Coronary artery (tissue), 2 donors: ENCODE results near the gene TLK1.

ENCODE experiments used
- DNase-seq: peaks from one replicate; pipeline ENCODE4 v3.0.0-alpha.2; 2017; ENCODE audit warnings: low spot score
- H3K27ac ChIP-seq, 2 donors: fragments of 200-600 bp; sonication (generic); one replicate each; pipeline ENCODE4 v1.5.1; 2016 to 2019
- H3K4me3 ChIP-seq: fragments of 200-600 bp; sonication (generic); 2 replicates; pipeline ENCODE4 v1.5.1; 2016; ENCODE audit warnings: mild to moderate bottlenecking, moderate library complexity
- CTCF ChIP-seq: fragments of 200-600 bp; sonication (generic); IDR thresholded peaks from one replicate; pipeline ENCODE4 v1.5.1; 2019; ENCODE audit warnings: antibody characterized with exemption

Gene TLK1

GRCh38 chr2:170953941-170954340 lies 206.8 kb downstream of the TLK1 start:
- no peak for TF ChIP-seq CTCF
- H3K4me3 ChIP-seq = no peak overlapping the region
- no peak for DNase-seq
- H3K27ac ChIP-seq = no peak overlapping the region

- H3K4me3 ChIP-seq = no peak overlapping the region
- no peak overlapping the region for H3K27ac ChIP-seq
- no peak for DNase-seq
- no peak for TF ChIP-seq CTCF
Measured at GRCh38 chr2:170950221-170950761, 210.4 kb downstream of the TLK1 start.

- TF ChIP-seq CTCF = no peak
- H3K27ac ChIP-seq = no peak overlapping the region
- no peak overlapping the region for H3K4me3 ChIP-seq
- no peak for DNase-seq
Measured at GRCh38 chr2:170949415-170949814, 211.3 kb downstream of the TLK1 start.

GRCh38 chr2:170944545-170944944 lies 216.1 kb downstream of the TLK1 start:
- no peak for TF ChIP-seq CTCF
- no peak for DNase-seq
- H3K4me3 ChIP-seq = no peak overlapping the region
- H3K27ac ChIP-seq = no peak overlapping the region

GRCh38 chr2:170943596-170943995 lies 217.1 kb downstream of the TLK1 start:
- TF ChIP-seq CTCF = no peak
- no peak for DNase-seq
- no peak overlapping the region for H3K27ac ChIP-seq
- H3K4me3 ChIP-seq = no peak overlapping the region

GRCh38 chr2:170943041-170943440 lies 217.7 kb downstream of the TLK1 start:
- TF ChIP-seq CTCF = no peak
- H3K4me3 ChIP-seq = no peak overlapping the region
- no peak for DNase-seq
- H3K27ac ChIP-seq = no peak overlapping the region

GRCh38 chr2:170942615-170943014 lies 218.1 kb downstream of the TLK1 start:
- no peak for TF ChIP-seq CTCF
- no peak for DNase-seq
- Histone ChIP-seq H3K27ac (no peak overlapping the region), H3K4me3 (no peak overlapping the region)
